CD14-positive monocyte (primary cell): Measurements from ENCODE around the gene PRPF38B. TPM values are rescaled to one million over a fixed set of nuclear protein-coding genes. Genes with fewer than 3 reads are reported as not detected.

ENCODE experiments used
- DNase-seq, 3 donors: peaks; one replicate each; pipeline ENCODE4 v3.0.0-alpha.2; 2011 to 2022
- H2AFZ ChIP-seq: 2 replicates; pipeline ENCODE4 v1.6.0; 2012; ENCODE audit warnings: mild to moderate bottlenecking, low read depth, low read length, inconsistent platforms; ENCODE audit not compliant: insufficient read depth, poor library complexity, severe bottlenecking
- H3K27ac ChIP-seq, 2 donors: 1 replicate in 1 of 2; 2 replicates in 1 of 2; pipeline ENCODE4 v1.5.1; 2012 to 2013; ENCODE audit warnings: low read length in 2 of 2, control low read depth in 1 of 2, inconsistent platforms in 1 of 2, low read depth in 1 of 2, mild to moderate bottlenecking in 1 of 2
- H3K27me3 ChIP-seq, 2 donors: one replicate each; pipeline versions ENCODE4 v1.6.0 to v1.6.1; 2011 to 2013; ENCODE audit warnings: low read length in 2 of 2; ENCODE audit not compliant: control insufficient read depth in 2 of 2, insufficient read depth in 2 of 2
- H3K36me3 ChIP-seq, 2 donors: replicated peaks in 1 of 2; 1 replicate in 1 of 2; 2 replicates in 1 of 2; pipeline versions ENCODE4 v1.5.1 to v1.6.1; 2012 to 2013; ENCODE audit warnings: low read length in 2 of 2, control low read depth in 1 of 2, inconsistent platforms in 1 of 2, mild to moderate bottlenecking in 1 of 2; ENCODE audit not compliant: insufficient read depth in 2 of 2, control insufficient read depth in 1 of 2
- H3K4me1 ChIP-seq, 2 donors: 1 replicate in 1 of 2; 2 replicates in 1 of 2; pipeline versions ENCODE4 v1.5.1 to v1.6.1; 2012 to 2013; ENCODE audit warnings: low read length in 2 of 2, control low read depth in 1 of 2, inconsistent platforms in 1 of 2, mild to moderate bottlenecking in 1 of 2, moderate library complexity in 1 of 2; ENCODE audit not compliant: insufficient read depth in 2 of 2, control insufficient read depth in 1 of 2
- H3K4me2 ChIP-seq: replicated peaks from 2 replicates; pipeline ENCODE3; 2012; ENCODE audit warnings: low read length, moderate library complexity, mild to moderate bottlenecking; ENCODE audit not compliant: poor library complexity, severe bottlenecking; ENCODE audit errors: extremely low read depth
- H3K4me3 ChIP-seq, 3 experiments: fragments of 200-600 bp in 1 of 3; sonication (generic) in 1 of 3; replicated peaks in 1 of 3; 1 replicate in 2 of 3; 2 replicates in 1 of 3; pipeline ENCODE4 v1.5.1; 2011 to 2013; ENCODE audit warnings: low read length in 3 of 3, mild to moderate bottlenecking in 3 of 3, control low read depth in 2 of 3, low read depth in 2 of 3, inconsistent platforms in 1 of 3, moderate library complexity in 1 of 3
- H3K79me2 ChIP-seq: 2 replicates; pipeline ENCODE4 v1.6.0; 2012; ENCODE audit warnings: mild to moderate bottlenecking, control low read depth, inconsistent platforms, low read length, moderate library complexity; ENCODE audit not compliant: insufficient read depth
- H3K9ac ChIP-seq: 2 replicates; pipeline ENCODE4 v1.6.0; 2017; ENCODE audit warnings: low read length, mild to moderate bottlenecking; ENCODE audit not compliant: insufficient read depth, poor library complexity, severe bottlenecking
- H3K9me3 ChIP-seq, 2 donors: replicated peaks in 1 of 2; 1 replicate in 1 of 2; 2 replicates in 1 of 2; pipeline versions ENCODE4 v1.5.1 to v1.6.1; 2012 to 2013; ENCODE audit warnings: low read length in 2 of 2, control low read depth in 1 of 2; ENCODE audit not compliant: control insufficient read depth in 1 of 2, insufficient read depth in 1 of 2
- H4K20me1 ChIP-seq: 2 replicates; pipeline ENCODE4 v1.6.0; 2012; ENCODE audit warnings: mild to moderate bottlenecking, low read length, control low read depth, moderate library complexity; ENCODE audit not compliant: insufficient read depth
- H3K27ac Mint-ChIP-seq, 7 donors: one replicate each; pipeline ENCODE4 v1.8.0; 2020; ENCODE audit warnings: mild to moderate bottlenecking in 7 of 7, mixed read lengths in 7 of 7, moderate library complexity in 6 of 7, inconsistent platforms in 2 of 7
- H3K27me3 Mint-ChIP-seq, 3 donors: one replicate each; pipeline ENCODE4 v1.8.0; 2021 to 2022; ENCODE audit warnings: low read depth in 3 of 3, mild to moderate bottlenecking in 3 of 3, mixed read lengths in 3 of 3, moderate library complexity in 3 of 3, inconsistent platforms in 1 of 3
- H3K36me3 Mint-ChIP-seq, 2 donors: one replicate each; pipeline ENCODE4 v1.8.0; 2020; ENCODE audit warnings: mixed read lengths in 2 of 2, inconsistent platforms in 1 of 2, mild to moderate bottlenecking in 1 of 2
- H3K4me1 Mint-ChIP-seq: one replicate; pipeline ENCODE4 v1.8.0; 2020; ENCODE audit warnings: mild to moderate bottlenecking, mixed read lengths
- H3K4me3 Mint-ChIP-seq, 2 donors: one replicate each; pipeline ENCODE4 v1.8.0; 2020; ENCODE audit warnings: mild to moderate bottlenecking in 2 of 2, mixed read lengths in 2 of 2, moderate library complexity in 1 of 2
- H3K9me3 Mint-ChIP-seq, 7 donors: one replicate each; pipeline ENCODE4 v1.8.0; 2020 to 2022; ENCODE audit warnings: mixed read lengths in 7 of 7, mild to moderate bottlenecking in 6 of 7, moderate library complexity in 6 of 7, inconsistent platforms in 2 of 7
- CTCF ChIP-seq: fragments of 200-600 bp; IDR thresholded peaks from one replicate; pipeline ENCODE4 v1.8.0; 2022; ENCODE audit warnings: antibody characterized with exemption, mild to moderate bottlenecking
- WGBS: methylation state at CpG from one replicate; pipeline ENCODE4 v1.1.5; 2013; ENCODE audit warnings: missing lambda C conversion rate; ENCODE audit not compliant: insufficient coverage; 5-methylcytosine and 5-hydroxymethylcytosine counted together
- intact Hi-C, 2 donors: fragments of 100-400 bp; cut with micrococcal nuclease; formaldehyde crosslinking; loops; one replicate each; pipeline versions ENCODE4 v1.15.0 to v1.15.1; 2023
- polyA plus RNA-seq, 3 donors: library from polyadenylated mRNA; depleted of rRNA in 1 of 3; unstranded in 2 of 3; stranded (reverse) in 1 of 3; fragments of 300-500 nt in 2 of 3; fragments of >200 nt in 1 of 3; fragmentation: Illumina TruSeq in 2 of 3; gene quantifications; 1 replicate in 2 of 3; 2 replicates in 1 of 3; pipeline ENCODE4 v1.2.3, GENCODE V29; 2012 to 2021

PRPF38B gene
- polyA plus RNA-seq, 3 donors, result 4.9 to 29.9 (median 8.3) TPM

- Mint-ChIP-seq H3K36me3 (peaks cover 12 to 22% of the 10 kb centered on the region in 2 donors), H3K9me3 (peaks cover 0 to 1% (median 0%) of the 10 kb centered on the region in 7 donors), H3K27me3 (no peaks in the 10 kb centered on the region), H3K4me3 (peak overlapping the region in 1 of 2 donors; percentile 99), H3K4me1 (peaks cover 30% of the 10 kb centered on the region), H3K27ac (peak overlapping the region; percentile 99 to 100 (median 99))
- H2AFZ ChIP-seq, result no peak overlapping the region
- H4K20me1 ChIP-seq, result peaks cover 46% of the 10 kb centered on the region
- H3K4me3 ChIP-seq, result peak overlapping the region; percentile 79 to 99 (median 85)
- peaks cover 10 to 24% of the 10 kb centered on the region in 2 donors for H3K36me3 ChIP-seq
- peaks cover 59% of the 10 kb centered on the region for H3K79me2 ChIP-seq
- no peaks in the 10 kb centered on the region for H3K9me3 ChIP-seq
- intact Hi-C loops, result loop anchor here (2.0 to 10.0 kb wide), 5 partner anchors 53 to 349 kb away; partner anchors contain the start of genes EEIG2 (in 1 of the 2) and PRPF38B (in 1 of the 2)
- H3K27me3 ChIP-seq, result no peaks in the 10 kb centered on the region
- H3K9ac ChIP-seq, result peak overlapping the region; percentile 98
- peak overlapping the region; percentile 97 to 100 for H3K27ac ChIP-seq
- peaks cover 12 to 20% of the 10 kb centered on the region in 2 donors for H3K4me1 ChIP-seq
- H3K4me2 ChIP-seq, result peak overlapping the region; percentile 85
- no peak for TF ChIP-seq CTCF
- 60% methylated on average over 1 of the region's 3 CpGs for WGBS
- DNase-seq, result peak; percentile 34 to 59 (median 57)
Measured at GRCh38 chr1:108747898-108748297, 55.8 kb downstream of the PRPF38B start.

DNA sequence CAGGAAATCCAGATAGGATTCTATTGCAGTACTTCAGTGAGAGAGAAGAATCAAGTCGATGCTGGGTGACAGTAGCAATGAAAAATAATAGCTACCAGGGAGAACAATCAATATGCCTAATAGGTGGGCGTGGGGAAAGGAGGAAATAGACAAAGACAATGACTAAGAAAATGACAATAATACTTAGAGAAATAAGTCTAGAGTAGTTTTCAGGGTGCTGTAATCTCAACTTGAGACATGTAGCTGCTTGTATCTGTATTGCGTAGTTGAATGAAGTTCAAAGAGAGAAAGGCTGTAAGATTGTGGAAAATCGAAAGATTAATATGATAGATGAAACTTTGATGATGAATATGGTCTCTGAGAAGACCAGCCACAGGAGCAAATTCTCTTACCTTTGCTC is 57.0 kb downstream of the PRPF38B start:
- Histone ChIP-seq H3K36me3 (peaks cover 18 to 35% of the 10 kb centered on the region in 2 donors), H3K4me1 (peaks cover 12 to 20% of the 10 kb centered on the region in 2 donors), H3K27me3 (no peaks in the 10 kb centered on the region), H2AFZ (no peak overlapping the region), H3K4me2 (no peak overlapping the region), H3K4me3 (no peak overlapping the region), H3K27ac (peak overlapping the region in 1 of 2 donors; percentile 97), H3K9me3 (no peaks in the 10 kb centered on the region), H3K79me2 (peaks cover 65% of the 10 kb centered on the region), H3K9ac (no peak overlapping the region), H4K20me1 (peaks cover 49% of the 10 kb centered on the region)
- intact Hi-C loops, result loop anchor here (5.0 to 10.0 kb wide), 4 partner anchors 57 to 348 kb away; partner anchors contain the start of genes EEIG2 (in 1 of the 2) and PRPF38B (in 1 of the 2)
- H3K27ac Mint-ChIP-seq, result peak overlapping the region in 4 of 7 donors; percentile 18 to 100 (median 99)
- H3K36me3 Mint-ChIP-seq, result peaks cover 18 to 32% of the 10 kb centered on the region in 2 donors
- peaks cover 0 to 1% (median 0%) of the 10 kb centered on the region in 7 donors for H3K9me3 Mint-ChIP-seq
- H3K4me3 Mint-ChIP-seq, result no peak overlapping the region
- no peaks in the 10 kb centered on the region for H3K27me3 Mint-ChIP-seq
- peaks cover 29% of the 10 kb centered on the region for H3K4me1 Mint-ChIP-seq
- no peak for DNase-seq
- WGBS, result 100% methylated on average over 2 of the region's 4 CpGs
- TF ChIP-seq CTCF, result no peak
